Measurements from ENCODE around the gene IRX5. TPM values are rescaled to one million over a fixed set of nuclear protein-coding genes. Genes with fewer than 3 reads are reported as not detected.

IRX5 gene
- polyA plus RNA-seq, 1 donor from 2014 or later: 0.14 TPM

- no peak overlapping the region for H2AFZ ChIP-seq (ENCODE audit: low read depth, low read length)
- no peak overlapping the region for H3K27ac ChIP-seq (ENCODE audit: low read length)
- H4K20me1 ChIP-seq (ENCODE audit: insufficient read depth): no peaks in the 10 kb centered on the region
- TF ChIP-seq POLR2AphosphoS5 (IDR thresholded peaks at IDR 0.05) (no peak), EZH2 (IDR thresholded peaks at IDR 0.05; ENCODE audit: borderline replicate concordance, insufficient read depth, low read length, poor library complexity, severe bottlenecking) (no peak), MXI1 (conservative IDR thresholded peaks at IDR 0.05; ENCODE audit: poor library complexity, severe bottlenecking) (no peak), RAD21 (conservative IDR thresholded peaks at IDR 0.05) (no peak), REST (IDR thresholded peaks at IDR 0.05; ENCODE audit: borderline replicate concordance) (no peak), TAF1 (IDR thresholded peaks at IDR 0.05; ENCODE audit: low read depth) (no peak), SMC3 (conservative IDR thresholded peaks at IDR 0.05; ENCODE audit: poor library complexity) (no peak), EP300 (conservative IDR thresholded peaks at IDR 0.05; ENCODE audit: poor library complexity, severe bottlenecking) (no peak), CTCF (IDR thresholded peaks at IDR 0.05; ENCODE audit: poor library complexity, severe bottlenecking) (no peak)
- H3K36me3 ChIP-seq (ENCODE audit: insufficient read depth, low read length): no peaks in the 10 kb centered on the region
- H3F3A ChIP-seq (ENCODE audit: insufficient read depth, low read length, poor library complexity, severe bottlenecking): no peaks in the 10 kb centered on the region
- no peaks in the 10 kb centered on the region for H3K9me2 ChIP-seq (ENCODE audit: insufficient read depth, low read length)
- no peak overlapping the region for H3K4me3 ChIP-seq (ENCODE audit: low read length)
- H3K79me2 ChIP-seq (replicated peaks; ENCODE audit: insufficient read depth, low read length): no peaks in the 10 kb centered on the region
- H3K9ac ChIP-seq (ENCODE audit: low read length): no peak overlapping the region
- H3K4me2 ChIP-seq (ENCODE audit: low read length): no peak overlapping the region
- no peaks in the 10 kb centered on the region for H3K9me3 ChIP-seq (ENCODE audit: low read length)
- H3K27me3 ChIP-seq (ENCODE audit: insufficient read depth, low read depth, low read length): peaks cover 49% of the 10 kb centered on the region
These were observed 14.4 kb downstream of the IRX5 start for GRCh38 chr16:54945063-54945462.

GRCh38 chr16:54946909-54947308 is 16.2 kb downstream of the IRX5 start:
- no peaks in the 10 kb centered on the region for H3K36me3 ChIP-seq (ENCODE audit: insufficient read depth, low read length)
- H2AFZ ChIP-seq (ENCODE audit: low read depth, low read length): no peak overlapping the region
- no peak overlapping the region for H3K9ac ChIP-seq (ENCODE audit: low read length)
- no peak overlapping the region for H3K4me3 ChIP-seq (ENCODE audit: low read length)
- H3K27ac ChIP-seq (ENCODE audit: low read length): no peak overlapping the region
- no peaks in the 10 kb centered on the region for H3K9me2 ChIP-seq (ENCODE audit: insufficient read depth, low read length)
- no peaks in the 10 kb centered on the region for H3K79me2 ChIP-seq (replicated peaks; ENCODE audit: insufficient read depth, low read length)
- TF ChIP-seq SMC3 (conservative IDR thresholded peaks at IDR 0.05; ENCODE audit: poor library complexity): no peak
- TF ChIP-seq MXI1 (conservative IDR thresholded peaks at IDR 0.05; ENCODE audit: poor library complexity, severe bottlenecking): no peak
- no peak for TF ChIP-seq RAD21 (conservative IDR thresholded peaks at IDR 0.05)
- TF ChIP-seq CTCF (IDR thresholded peaks at IDR 0.05; ENCODE audit: poor library complexity, severe bottlenecking): no peak
- no peak for TF ChIP-seq EP300 (conservative IDR thresholded peaks at IDR 0.05; ENCODE audit: poor library complexity, severe bottlenecking)
- TF ChIP-seq TAF1 (IDR thresholded peaks at IDR 0.05; ENCODE audit: low read depth): no peak
- no peak for TF ChIP-seq EZH2 (IDR thresholded peaks at IDR 0.05; ENCODE audit: borderline replicate concordance, insufficient read depth, low read length, poor library complexity, severe bottlenecking)
- TF ChIP-seq REST (IDR thresholded peaks at IDR 0.05; ENCODE audit: borderline replicate concordance): no peak
- TF ChIP-seq POLR2AphosphoS5 (IDR thresholded peaks at IDR 0.05): no peak
- peaks cover 31% of the 10 kb centered on the region for H3K27me3 ChIP-seq (ENCODE audit: insufficient read depth, low read depth, low read length)
- no peaks in the 10 kb centered on the region for H3K9me3 ChIP-seq (ENCODE audit: low read length)
- H3K4me2 ChIP-seq (ENCODE audit: low read length): no peak overlapping the region
- no peaks in the 10 kb centered on the region for H3F3A ChIP-seq (ENCODE audit: insufficient read depth, low read length, poor library complexity, severe bottlenecking)
- H4K20me1 ChIP-seq (ENCODE audit: insufficient read depth): no peaks in the 10 kb centered on the region

Data from neural cell (in vitro differentiated cells).